GM19395 (cell line): Measurements from ENCODE around the gene TRIOBP.

Experiments used
- ATAC-seq: cut with Tn5 transposase; IDR thresholded peaks from one replicate; pipeline ENCODE4 v1.9.1; 2021; ENCODE audit warnings: mild to moderate bottlenecking, moderate library complexity; ENCODE audit not compliant: unreplicated experiment

The TRIOBP gene

GRCh38 chr22:37749831-37750595 is 53.2 kb downstream of the TRIOBP start:
- ATAC-seq, result no peak

GRCh38 chr22:37750596-37751162 is 53.8 kb downstream of the TRIOBP start:
- no peak for ATAC-seq

GRCh38 chr22:37751449-37752188 is 54.8 kb downstream of the TRIOBP start:
- no peak for ATAC-seq

- ATAC-seq, result no peak
Measured at GRCh38 chr22:37752189-37753087, 55.6 kb downstream of the TRIOBP start.

GRCh38 chr22:37753746-37754145 is 56.9 kb downstream of the TRIOBP start:
- ATAC-seq, result no peak

- no peak for ATAC-seq
Measured at GRCh38 chr22:37757663-37758062, 60.8 kb downstream of the TRIOBP start.

- no peak for ATAC-seq
Measured at GRCh38 chr22:37758694-37759093, 61.8 kb downstream of the TRIOBP start.

GRCh38 chr22:37759281-37759680 is 62.4 kb downstream of the TRIOBP start:
- ATAC-seq, result no peak

GRCh38 chr22:37760152-37760551 is 63.3 kb downstream of the TRIOBP start:
- no peak for ATAC-seq

GRCh38 chr22:37762389-37762836 is 65.6 kb downstream of the TRIOBP start:
- ATAC-seq, result no peak

GRCh38 chr22:37763012-37763411 is 66.2 kb downstream of the TRIOBP start:
- ATAC-seq, result no peak

- no peak for ATAC-seq
Measured at GRCh38 chr22:37763652-37764051, 66.8 kb downstream of the TRIOBP start.

- no peak for ATAC-seq
Measured at GRCh38 chr22:37764622-37765021, 67.8 kb downstream of the TRIOBP start.

- no peak for ATAC-seq
Measured at GRCh38 chr22:37765498-37765897, 68.7 kb downstream of the TRIOBP start.

- no peak for ATAC-seq
Measured at GRCh38 chr22:37765953-37766576, 69.2 kb downstream of the TRIOBP start.

- no peak for ATAC-seq
Measured at GRCh38 chr22:37768273-37768672, 71.4 kb downstream of the TRIOBP start.

- ATAC-seq, result no peak
Measured at GRCh38 chr22:37769056-37769455, 72.2 kb downstream of the TRIOBP start.

- ATAC-seq, result no peak
Measured at GRCh38 chr22:37771081-37771480, 74.2 kb downstream of the TRIOBP start.

GRCh38 chr22:37771702-37772427 is 75.0 kb downstream of the TRIOBP start:
- no peak for ATAC-seq

- ATAC-seq, result no peak
Measured at GRCh38 chr22:37774728-37775127, 77.9 kb downstream of the TRIOBP start.
